GM21360 (cell line): ENCODE data around the gene CNIH2.

Source experiments
- ATAC-seq: cut with Tn5 transposase; IDR thresholded peaks from one replicate; pipeline ENCODE4 v1.9.1; 2021; ENCODE audit warnings: mild to moderate bottlenecking, moderate library complexity; ENCODE audit not compliant: unreplicated experiment

The CNIH2 gene

DNA sequence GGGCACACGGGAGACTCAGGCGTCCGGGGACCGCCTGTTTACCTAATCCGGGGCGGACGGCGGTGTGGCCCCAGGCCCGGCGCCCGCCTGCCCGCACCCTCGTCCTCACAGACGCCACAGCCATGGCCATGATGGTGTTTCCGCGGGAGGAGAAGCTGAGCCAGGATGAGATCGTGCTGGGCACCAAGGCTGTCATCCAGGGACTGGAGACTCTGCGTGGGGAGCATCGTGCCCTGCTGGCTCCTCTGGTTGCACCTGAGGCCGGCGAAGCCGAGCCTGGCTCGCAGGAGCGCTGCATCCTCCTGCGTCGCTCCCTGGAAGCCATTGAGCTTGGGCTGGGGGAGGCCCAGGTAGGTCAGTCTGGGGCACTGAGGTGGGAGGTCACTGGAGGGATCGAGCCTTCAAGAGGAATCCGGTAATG lies 19.5 kb upstream of the CNIH2 start:
- no peak for ATAC-seq

DNA sequence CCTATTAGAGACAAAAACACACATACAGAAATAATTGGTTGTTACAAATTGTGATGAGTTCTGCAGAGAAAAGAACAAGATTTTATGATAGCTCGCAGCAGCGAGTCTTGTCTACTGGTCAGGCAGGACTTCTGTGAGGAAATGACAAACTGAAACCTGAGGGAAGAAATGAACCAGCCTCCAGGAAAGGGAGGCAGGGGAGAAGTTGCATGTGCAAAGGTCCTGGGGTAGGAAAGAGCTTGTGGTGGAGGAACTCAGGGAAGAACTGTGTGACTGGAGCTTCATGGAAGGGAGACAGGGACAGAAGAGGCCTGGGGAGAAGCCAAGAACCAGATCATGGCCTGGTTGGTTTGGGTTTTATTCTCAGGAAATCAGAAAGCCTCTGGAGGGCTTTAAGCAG lies 18.8 kb upstream of the CNIH2 start:
- ATAC-seq: no peak

- no peak for ATAC-seq
Measured at GRCh38 chr11:66259956-66260355, 18.0 kb upstream of the CNIH2 start.

- no peak for ATAC-seq
Measured at GRCh38 chr11:66261578-66261977, 16.4 kb upstream of the CNIH2 start.

DNA sequence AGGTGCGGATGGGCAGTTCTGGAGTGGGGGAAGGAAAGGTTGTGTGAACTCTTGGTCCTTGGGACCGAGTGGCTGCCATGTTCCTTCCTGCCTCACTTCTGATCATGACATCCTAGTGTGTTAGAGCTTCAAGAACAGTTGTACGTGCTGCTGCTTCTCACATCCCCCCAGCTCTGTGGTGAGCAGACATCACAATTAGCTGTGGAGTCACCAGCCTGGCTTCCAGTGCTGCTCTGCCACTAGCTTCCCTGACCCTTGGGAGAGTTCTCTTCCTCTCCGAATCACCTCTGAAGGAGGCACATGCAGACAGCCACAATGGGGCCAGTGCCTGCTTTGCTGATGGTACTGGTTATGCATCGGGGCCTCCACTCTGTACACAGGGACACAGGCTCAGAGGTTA lies 15.8 kb upstream of the CNIH2 start:
- ATAC-seq: no peak

DNA sequence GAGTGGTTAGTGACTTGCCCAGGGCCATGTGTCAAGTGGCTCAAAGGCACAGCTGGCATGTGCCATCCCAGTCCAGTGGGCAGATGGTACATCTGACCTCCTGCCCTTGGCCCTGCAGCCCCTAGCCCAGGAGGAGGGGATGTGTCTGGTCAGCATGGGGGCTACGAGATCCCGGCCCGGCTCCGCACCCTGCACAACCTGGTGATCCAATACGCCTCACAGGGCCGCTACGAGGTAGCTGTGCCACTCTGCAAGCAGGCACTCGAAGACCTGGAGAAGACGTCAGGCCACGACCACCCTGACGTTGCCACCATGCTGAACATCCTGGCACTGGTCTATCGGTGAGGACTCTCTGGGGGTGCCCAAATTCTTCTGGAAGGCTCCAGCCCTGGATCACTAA lies 15.3 kb upstream of the CNIH2 start:
- no peak for ATAC-seq

DNA sequence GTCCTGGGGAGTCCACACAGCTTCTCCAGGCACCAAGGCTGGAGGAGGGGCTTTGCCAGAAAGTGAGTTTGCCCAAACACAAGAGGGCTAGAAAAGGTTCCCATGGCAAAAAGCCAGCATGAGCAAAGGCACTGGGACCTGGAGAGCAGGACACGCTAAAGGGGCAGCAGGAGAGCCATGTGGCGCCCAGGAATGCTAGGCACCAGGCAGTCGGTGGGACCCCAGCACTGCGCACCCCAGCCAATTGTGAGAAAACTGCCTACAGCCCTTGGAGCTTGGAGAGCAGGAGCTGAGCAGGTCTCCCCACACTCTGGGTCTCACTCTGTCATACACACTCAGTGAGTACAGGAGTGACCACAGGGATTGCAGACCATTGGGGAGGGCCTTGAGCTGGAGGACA lies 14.7 kb upstream of the CNIH2 start:
- no peak for ATAC-seq

- no peak for ATAC-seq
Measured at GRCh38 chr11:66263785-66264184, 14.2 kb upstream of the CNIH2 start.

- no peak for ATAC-seq
Measured at GRCh38 chr11:66264383-66264782, 13.6 kb upstream of the CNIH2 start.

DNA sequence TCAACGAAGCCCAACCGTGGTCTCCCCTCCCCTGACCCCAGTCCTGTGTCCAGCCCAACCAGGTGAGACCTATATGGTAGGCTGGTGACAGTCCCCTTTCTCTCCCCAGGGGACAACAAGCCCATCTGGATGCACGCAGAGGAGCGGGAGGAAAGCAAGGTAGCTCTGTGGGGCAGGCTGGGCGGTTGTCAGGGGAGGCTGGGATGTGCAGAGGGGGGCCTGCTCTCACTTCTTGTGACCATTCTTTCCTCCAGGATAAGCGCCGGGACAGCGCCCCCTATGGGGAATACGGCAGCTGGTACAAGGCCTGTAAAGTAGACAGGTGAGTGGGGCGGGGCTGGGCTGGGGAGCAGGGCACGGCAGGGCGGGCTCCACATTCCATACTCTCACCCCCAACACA lies 13.1 kb upstream of the CNIH2 start:
- no peak for ATAC-seq

DNA sequence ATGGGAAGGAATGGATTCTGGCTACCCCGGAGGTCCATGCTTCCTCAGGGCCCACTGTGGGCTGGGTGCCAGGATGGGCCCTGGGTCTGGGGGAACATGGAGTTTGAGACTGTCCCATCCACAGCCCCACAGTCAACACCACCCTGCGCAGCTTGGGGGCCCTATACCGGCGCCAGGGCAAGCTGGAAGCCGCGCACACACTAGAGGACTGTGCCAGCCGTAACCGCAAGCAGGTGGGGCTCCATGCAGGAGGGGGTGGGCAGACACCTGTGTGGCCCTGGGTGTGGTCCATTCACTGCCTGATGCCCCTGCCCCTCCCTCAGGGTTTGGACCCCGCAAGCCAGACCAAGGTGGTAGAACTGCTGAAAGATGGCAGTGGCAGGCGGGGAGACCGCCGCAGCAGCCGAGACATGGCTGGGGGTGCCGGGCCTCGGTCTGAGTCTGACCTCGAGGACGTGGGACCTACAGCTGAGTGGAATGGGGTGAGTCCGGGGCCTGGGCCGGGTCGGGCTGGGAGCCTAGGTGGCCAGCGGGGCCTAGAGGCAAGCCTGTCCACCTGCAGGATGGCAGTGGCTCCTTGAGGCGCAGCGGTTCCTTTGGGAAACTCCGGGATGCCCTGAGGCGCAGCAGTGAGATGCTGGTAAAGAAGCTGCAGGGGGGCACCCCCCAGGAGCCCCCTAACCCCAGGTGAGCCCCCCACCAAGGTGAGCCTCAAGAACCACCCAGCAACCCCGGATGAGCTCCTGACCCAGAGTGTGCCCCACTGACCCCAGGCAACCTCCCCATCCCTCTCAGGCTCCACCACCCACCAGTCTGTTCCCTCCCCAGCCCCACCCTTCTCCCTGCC lies 12.2 kb upstream of the CNIH2 start:
- ATAC-seq: no peak

- ATAC-seq: no peak
Measured at GRCh38 chr11:66266378-66267038, 11.5 kb upstream of the CNIH2 start.

- ATAC-seq: no peak
Measured at GRCh38 chr11:66267039-66267378, 11.0 kb upstream of the CNIH2 start.

GRCh38 chr11:66267379-66268243 lies 10.4 kb upstream of the CNIH2 start:
- peak; percentile 38 for ATAC-seq

- ATAC-seq: peak; percentile 70
Measured at GRCh38 chr11:66268244-66268951, 9.6 kb upstream of the CNIH2 start, which contains the start of gene RAB1B. TSS of gene RAB1B (plus strand) at chr11:66268639. CDS start at chr11:66268680, 41 bp downstream.

GRCh38 chr11:66268952-66269905 lies 8.7 kb upstream of the CNIH2 start:
- no peak for ATAC-seq

DNA sequence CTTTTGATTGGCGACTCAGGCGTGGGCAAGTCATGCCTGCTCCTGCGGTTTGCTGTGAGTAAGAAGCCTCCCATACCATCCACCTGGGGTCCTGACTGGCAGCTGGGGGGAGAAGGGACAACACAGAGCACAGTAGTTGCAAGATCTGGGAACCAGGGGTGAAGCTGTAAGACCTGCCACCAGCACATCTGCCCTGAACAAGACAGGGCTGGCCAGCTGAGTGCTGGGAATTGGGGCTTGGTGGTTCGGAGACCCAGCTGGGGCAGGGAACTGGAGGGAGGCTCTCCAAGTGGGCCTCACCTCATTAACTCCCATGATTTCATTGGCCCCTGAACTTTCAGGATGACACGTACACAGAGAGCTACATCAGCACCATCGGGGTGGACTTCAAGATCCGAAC lies 6.2 kb upstream of the CNIH2 start:
- ATAC-seq: no peak

GRCh38 chr11:66272596-66272995 lies 5.4 kb upstream of the CNIH2 start:
- no peak for ATAC-seq

DNA sequence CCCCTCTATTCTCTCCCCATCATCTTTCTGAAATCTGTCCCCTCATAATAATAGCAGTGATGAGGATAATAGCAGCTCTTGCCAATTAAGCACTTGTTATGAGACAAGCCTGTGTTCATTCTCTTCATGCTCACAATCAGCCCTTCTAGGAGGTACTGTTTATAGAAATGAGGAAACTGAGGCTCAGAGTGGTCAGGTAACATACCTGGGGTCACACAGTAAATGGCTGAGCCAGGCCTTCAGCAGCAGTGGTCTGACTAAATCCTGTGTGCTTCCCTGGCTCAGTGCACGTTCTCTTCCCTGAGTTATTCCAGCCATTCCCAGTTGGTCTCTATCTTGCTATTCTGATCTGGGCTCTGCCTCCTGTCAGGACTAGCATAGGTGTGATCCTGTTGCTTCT lies 3.8 kb upstream of the CNIH2 start:
- no peak for ATAC-seq

- no peak for ATAC-seq
Measured at GRCh38 chr11:66275396-66275795, 2.6 kb upstream of the CNIH2 start.
